GM12892 (cell line): Measurements from ENCODE around the gene SFTPA1. TPM values are rescaled to one million over a fixed set of nuclear protein-coding genes. Genes with fewer than 3 reads are reported as not detected.
"Not testable (repeated sequence)": the region's sequence is repeated elsewhere in the genome, so short reads cannot be mapped to it uniquely, and the experiment has no call there.

Source experiments
- DNase-seq: peaks from one replicate; pipeline ENCODE4 v3.0.0; 2011; ENCODE audit not compliant: insufficient read length
- FAIRE-seq: peaks from 2 replicates; lab custom pipeline; 2011; peaks lifted over from hg19 to GRCh38; lab: Jason Lieb, UNC
- POLR2A ChIP-seq: IDR thresholded peaks from 2 replicates; pipeline ENCODE4 v1.6.1; 2011; ENCODE audit warnings: low read depth, low read length, control low read depth
- POLR2AphosphoS5 ChIP-seq: IDR thresholded peaks from 2 replicates; pipeline ENCODE4 v1.6.1; 2011; ENCODE audit warnings: low read depth, low read length, control low read depth
- TAF1 ChIP-seq: IDR thresholded peaks from 2 replicates; pipeline ENCODE4 v1.6.1; 2011; ENCODE audit warnings: low read depth, mild to moderate bottlenecking, control low read depth, low read length, borderline replicate concordance
- polyA plus RNA-seq: library from polyadenylated mRNA; unstranded; fragments of >200 nt; gene quantifications from one replicate; pipeline ENCODE4 v1.2.1, GENCODE V29; 2012; ENCODE audit warnings: missing spikeins, inconsistent platforms; ENCODE audit not compliant: missing spikeins

Gene SFTPA1
- polyA plus RNA-seq = not detected

DNA sequence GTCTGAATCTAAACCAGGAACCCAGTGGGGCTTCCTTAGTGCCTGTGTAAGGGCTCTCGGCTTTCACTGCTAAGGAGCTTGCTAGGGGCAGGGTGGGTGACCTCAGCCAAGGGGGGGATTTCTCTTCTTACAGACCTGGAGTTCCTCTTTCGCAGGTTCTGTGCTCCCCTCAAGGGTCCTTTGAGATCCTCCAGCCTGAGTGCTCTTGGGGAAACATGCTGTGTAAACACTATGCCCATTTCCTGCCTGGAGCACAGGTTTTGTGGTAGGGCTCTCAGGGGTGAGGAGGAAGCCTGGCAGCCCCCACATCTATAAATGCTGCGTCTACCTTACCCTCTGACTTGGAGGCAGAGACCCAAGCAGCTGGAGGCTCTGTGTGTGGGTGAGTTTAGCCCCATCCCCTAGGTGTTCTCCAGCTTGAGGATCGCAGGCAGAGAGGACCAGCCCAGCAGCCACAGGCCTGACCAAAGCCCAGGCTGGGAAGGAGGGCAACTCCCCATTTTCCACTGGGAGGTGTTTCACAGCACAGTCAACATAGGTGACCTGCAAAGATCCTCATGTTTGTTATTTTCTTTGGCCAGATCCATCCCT is at the start of gene SFTPA1:
Gene SFTPA1 (plus strand): TSS at position 339 of the 591 bp plus-strand sequence. CDS start 887 bp downstream, outside the sequence.
- TF ChIP-seq TAF1 (no peak), POLR2A (no peak), POLR2AphosphoS5 (no peak)
- no peak for DNase-seq
- no peak for FAIRE-seq

GRCh38 chr10:79561257-79561656 is 49.5 kb upstream of the SFTPA1 start:
- no peak for TF ChIP-seq POLR2A
- no peak for TF ChIP-seq POLR2AphosphoS5
- no peak for TF ChIP-seq TAF1
- no peak for FAIRE-seq

GRCh38 chr10:79562135-79562756 is 48.5 kb upstream of the SFTPA1 start:
- DNase-seq (no peak), FAIRE-seq (no peak)
- TF ChIP-seq POLR2AphosphoS5 (no peak), POLR2A (no peak), TAF1 (no peak)

More at GRCh38 chr10:79561257-79561656, 49.5 kb upstream of the SFTPA1 start:
- DNase-seq = no peak

DNA sequence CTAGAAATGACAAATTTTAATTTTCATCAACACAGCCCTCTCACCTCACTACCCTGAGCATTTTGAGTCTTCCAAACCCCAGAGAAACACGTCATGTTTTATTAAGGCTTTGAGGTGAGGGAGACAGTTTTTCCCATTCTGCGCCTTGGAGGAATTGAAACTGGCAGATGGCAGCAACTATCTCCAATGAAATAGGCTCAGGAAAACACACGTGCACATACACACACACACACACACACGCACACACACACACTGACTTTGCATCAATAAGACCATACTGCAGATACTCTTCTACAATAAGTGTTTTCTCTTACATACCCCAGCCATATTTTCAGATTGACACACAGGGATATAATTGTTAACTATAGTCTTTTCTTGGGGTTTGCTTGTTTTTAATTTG is 47.3 kb upstream of the SFTPA1 start:
- FAIRE-seq (no peak), DNase-seq (no peak)
- TF ChIP-seq POLR2AphosphoS5 (no peak), POLR2A (no peak), TAF1 (no peak)

- DNase-seq, FAIRE-seq: not testable (repeated sequence)
Observed at GRCh38 chr10:79570624-79571023, 40.1 kb upstream of the SFTPA1 start.

DNA sequence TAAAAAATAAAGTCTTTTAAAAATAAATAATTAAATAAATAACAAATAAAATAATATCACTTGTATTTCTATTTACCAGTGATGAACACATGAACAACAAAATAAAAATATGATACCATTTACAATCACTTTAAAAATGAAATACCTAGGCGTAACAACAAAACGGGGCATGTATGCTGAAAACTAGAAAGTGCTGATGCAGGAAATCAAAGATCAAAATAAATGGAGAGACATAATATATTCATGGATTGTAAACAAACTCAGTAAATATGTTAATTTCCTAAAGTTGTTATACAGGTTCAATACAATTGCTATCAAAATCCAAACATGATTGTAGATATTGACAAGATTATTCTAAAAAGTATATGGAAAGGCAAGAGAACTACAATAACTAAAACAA is 31.4 kb upstream of the SFTPA1 start:
- FAIRE-seq (no peak), DNase-seq (no peak)
- no peak for TF ChIP-seq POLR2A
- no peak for TF ChIP-seq POLR2AphosphoS5
- no peak for TF ChIP-seq TAF1

GRCh38 chr10:79581044-79581443 is 29.7 kb upstream of the SFTPA1 start:
- FAIRE-seq = no peak
- DNase-seq = no peak
- no peak for TF ChIP-seq POLR2AphosphoS5
- no peak for TF ChIP-seq POLR2A

GRCh38 chr10:79582096-79582495 is 28.6 kb upstream of the SFTPA1 start:
- peak; percentile 40 for FAIRE-seq
- DNase-seq = no peak
- TF ChIP-seq POLR2AphosphoS5 (no peak), TAF1 (no peak), POLR2A (no peak)

- not testable (repeated sequence) for FAIRE-seq, DNase-seq
Observed at GRCh38 chr10:79582954-79583353, 27.8 kb upstream of the SFTPA1 start.

GRCh38 chr10:79583488-79584024 is 27.2 kb upstream of the SFTPA1 start:
- no peak for TF ChIP-seq POLR2A
- TF ChIP-seq TAF1 = no peak
- TF ChIP-seq POLR2AphosphoS5 = no peak
- DNase-seq (no peak), FAIRE-seq (no peak)

GRCh38 chr10:79585870-79586527 is 24.7 kb upstream of the SFTPA1 start:
- no peak for DNase-seq
- no peak for FAIRE-seq
- TF ChIP-seq TAF1 (no peak), POLR2A (no peak), POLR2AphosphoS5 (no peak)

- DNase-seq (no peak), FAIRE-seq (no peak)
- no peak for TF ChIP-seq POLR2A
- TF ChIP-seq POLR2AphosphoS5 = no peak
- TF ChIP-seq TAF1 = no peak
Observed at GRCh38 chr10:79586933-79587332, 23.8 kb upstream of the SFTPA1 start.
